ENCODE results near the gene STK32B. TPM values are rescaled to one million over a fixed set of nuclear protein-coding genes. Genes with fewer than 3 reads are reported as not detected.

Gene STK32B
- total and polyA plus RNA-seq, 2 experiments from 2014 or later = 0.71 to 2.3 TPM

DNA sequence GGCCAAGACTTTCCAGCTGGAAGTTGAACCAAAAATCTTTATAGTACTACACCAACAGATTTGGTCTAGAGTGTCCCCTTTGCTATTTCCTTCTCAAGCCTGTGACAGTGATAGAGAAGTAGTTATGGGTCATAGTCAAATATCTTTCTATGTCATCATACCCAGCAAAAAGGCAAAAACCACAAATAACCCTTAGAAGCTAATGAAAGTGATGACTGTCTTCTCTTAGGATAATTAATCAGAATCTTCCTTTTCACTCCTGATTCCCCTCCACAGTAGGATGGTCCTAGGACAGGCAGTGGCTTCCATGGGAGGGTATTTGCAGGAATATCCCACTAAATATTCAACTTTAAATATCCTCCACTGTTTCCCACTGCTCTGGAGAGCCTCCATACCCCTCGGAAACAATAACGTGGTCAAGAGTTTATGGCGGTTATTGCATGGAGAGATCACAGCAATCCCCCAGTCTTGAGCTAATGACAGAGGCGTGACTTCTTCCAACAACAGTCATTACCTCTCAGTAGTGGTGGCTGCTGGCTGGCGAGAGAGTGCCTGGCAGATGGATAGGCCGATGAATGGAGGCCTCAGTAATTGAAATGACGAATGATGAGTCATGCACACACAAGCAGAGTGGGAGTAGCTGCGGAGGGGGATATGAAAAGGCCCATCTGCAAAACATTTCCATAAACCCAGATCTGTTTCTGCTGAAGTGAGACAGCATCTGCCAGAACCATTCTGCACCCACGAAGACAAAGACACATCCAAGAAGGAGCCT, 154.9 kb downstream of the STK32B start:
- no peak overlapping the region for H3K27ac Mint-ChIP-seq
- Histone ChIP-seq H3K4me3 (no peak overlapping the region), H2AFZ (no peak overlapping the region), H3K79me2 (replicated peaks; ENCODE audit: insufficient read depth) (no peaks in the 10 kb centered on the region), H4K20me1 (replicated peaks; ENCODE audit: insufficient read depth) (no peaks in the 10 kb centered on the region), H3K27me3 (ENCODE audit: insufficient read depth) (no peaks in the 10 kb centered on the region), H3K36me3 (ENCODE audit: insufficient read depth) (no peaks in the 10 kb centered on the region), H3K9me2 (ENCODE audit: insufficient read depth) (peaks cover 13% of the 10 kb centered on the region), H3K27ac (ENCODE audit: low read depth) (no peak overlapping the region), H3K4me2 (no peak overlapping the region), H3F3A (replicated peaks; ENCODE audit: low read depth) (no peaks in the 10 kb centered on the region), H3K4me1 (ENCODE audit: insufficient read depth) (0 out of 2 replicates have a peak, but pooled peaks cover 8% of the 10 kb centered on the region)
- H3K36me3 Mint-ChIP-seq (ENCODE audit: low read depth) = peaks cover 24% of the 10 kb centered on the region; the same call in 2 of the 3 replicates
- H3K4me1 Mint-ChIP-seq = peaks cover 19% of the 10 kb centered on the region
- TF ChIP-seq CTCF (conservative IDR thresholded peaks at IDR 0.05; ENCODE audit: low read depth in 2 of 2) = no peak
- no peak for TF ChIP-seq EZH2 (IDR thresholded peaks at IDR 0.05; ENCODE audit: low read depth, unreplicated experiment)
- no peak for TF ChIP-seq ZNF331 (CRISPR knock-in tag; IDR thresholded peaks at IDR 0.05; ENCODE audit: low read depth)
- TF ChIP-seq, protein P1, sequence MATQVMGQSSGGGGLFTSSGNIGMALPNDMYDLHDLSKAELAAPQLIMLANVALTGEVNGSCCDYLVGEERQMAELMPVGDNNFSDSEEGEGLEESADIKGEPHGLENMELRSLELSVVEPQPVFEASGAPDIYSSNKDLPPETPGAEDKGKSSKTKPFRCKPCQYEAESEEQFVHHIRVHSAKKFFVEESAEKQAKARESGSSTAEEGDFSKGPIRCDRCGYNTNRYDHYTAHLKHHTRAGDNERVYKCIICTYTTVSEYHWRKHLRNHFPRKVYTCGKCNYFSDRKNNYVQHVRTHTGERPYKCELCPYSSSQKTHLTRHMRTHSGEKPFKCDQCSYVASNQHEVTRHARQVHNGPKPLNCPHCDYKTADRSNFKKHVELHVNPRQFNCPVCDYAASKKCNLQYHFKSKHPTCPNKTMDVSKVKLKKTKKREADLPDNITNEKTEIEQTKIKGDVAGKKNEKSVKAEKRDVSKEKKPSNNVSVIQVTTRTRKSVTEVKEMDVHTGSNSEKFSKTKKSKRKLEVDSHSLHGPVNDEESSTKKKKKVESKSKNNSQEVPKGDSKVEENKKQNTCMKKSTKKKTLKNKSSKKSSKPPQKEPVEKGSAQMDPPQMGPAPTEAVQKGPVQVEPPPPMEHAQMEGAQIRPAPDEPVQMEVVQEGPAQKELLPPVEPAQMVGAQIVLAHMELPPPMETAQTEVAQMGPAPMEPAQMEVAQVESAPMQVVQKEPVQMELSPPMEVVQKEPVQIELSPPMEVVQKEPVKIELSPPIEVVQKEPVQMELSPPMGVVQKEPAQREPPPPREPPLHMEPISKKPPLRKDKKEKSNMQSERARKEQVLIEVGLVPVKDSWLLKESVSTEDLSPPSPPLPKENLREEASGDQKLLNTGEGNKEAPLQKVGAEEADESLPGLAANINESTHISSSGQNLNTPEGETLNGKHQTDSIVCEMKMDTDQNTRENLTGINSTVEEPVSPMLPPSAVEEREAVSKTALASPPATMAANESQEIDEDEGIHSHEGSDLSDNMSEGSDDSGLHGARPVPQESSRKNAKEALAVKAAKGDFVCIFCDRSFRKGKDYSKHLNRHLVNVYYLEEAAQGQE (IDR thresholded peaks at IDR 0.05; ENCODE audit: unreplicated experiment) = no peak
- no peak for TF ChIP-seq ZNF462 (CRISPR knock-in tag; IDR thresholded peaks at IDR 0.05)
- TF ChIP-seq JUNB (IDR thresholded peaks at IDR 0.05; ENCODE audit: unreplicated experiment) = no peak
- no peak for TF ChIP-seq ETS1 (IDR thresholded peaks at IDR 0.05)
- TF ChIP-seq STAT1 (IDR thresholded peaks at IDR 0.05; ENCODE audit: unreplicated experiment) = no peak
- TF ChIP-seq ZNF114 (CRISPR knock-in tag; IDR thresholded peaks at IDR 0.05) = no peak
- no peak for TF ChIP-seq POLR2AphosphoS5 (IDR thresholded peaks at IDR 0.05; ENCODE audit: low read depth)
- no peak for TF ChIP-seq NANOG (IDR thresholded peaks at IDR 0.05; ENCODE audit: borderline replicate concordance)
- no peak for TF ChIP-seq EZH2phosphoT487 (IDR thresholded peaks at IDR 0.05; ENCODE audit: unreplicated experiment)
- no peak for TF ChIP-seq CREB1 (CRISPR knock-in tag; IDR thresholded peaks at IDR 0.05; ENCODE audit: low read depth)
- peaks cover 23% of the 10 kb centered on the region for H3K9me3 Mint-ChIP-seq
- H3K4me3 Mint-ChIP-seq = no peak overlapping the region
- no peak for DNase-seq (ENCODE audit: low spot score)
- no peak for ATAC-seq
- H3K27me3 Mint-ChIP-seq (ENCODE audit: insufficient read depth, low read depth, poor library complexity) = peaks cover 9% of the 10 kb centered on the region
